HG03575 (cell line): ENCODE data around the gene ARFGEF3.
"Not testable (repeated sequence)": the region's sequence is repeated elsewhere in the genome, so short reads cannot be mapped to it uniquely, and the experiment has no call there.

Source experiments
- ATAC-seq: cut with Tn5 transposase; IDR thresholded peaks from one replicate; pipeline ENCODE4 v1.9.1; 2021; ENCODE audit not compliant: unreplicated experiment, insufficient number of reproducible peaks, low FRiP score; ENCODE audit errors: extremely low read depth

Gene ARFGEF3

GRCh38 chr6:138257638-138258040, 95.9 kb downstream of the ARFGEF3 start:
- no peak for ATAC-seq

DNA sequence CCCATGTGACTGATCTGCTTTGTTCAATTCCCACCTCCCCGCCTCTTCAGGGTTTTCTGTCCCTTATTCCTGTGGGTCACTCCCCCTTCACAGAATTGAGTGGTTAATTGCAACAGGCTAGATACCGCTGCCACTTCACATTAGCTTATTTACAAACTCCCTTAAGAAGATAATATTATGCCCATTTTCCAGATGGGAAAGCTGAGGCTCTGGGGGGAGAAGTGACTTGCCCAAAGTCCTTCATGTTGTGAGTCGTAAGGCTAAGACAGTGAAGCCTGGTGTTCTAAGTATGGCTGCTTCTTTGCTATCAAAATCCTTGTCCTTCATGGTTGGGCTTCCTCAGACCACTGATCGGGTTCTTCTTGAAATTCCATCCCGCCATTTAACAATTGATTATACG, 96.5 kb downstream of the ARFGEF3 start:
- no peak for ATAC-seq

GRCh38 chr6:138258991-138259390, 97.3 kb downstream of the ARFGEF3 start:
- ATAC-seq: no peak

DNA sequence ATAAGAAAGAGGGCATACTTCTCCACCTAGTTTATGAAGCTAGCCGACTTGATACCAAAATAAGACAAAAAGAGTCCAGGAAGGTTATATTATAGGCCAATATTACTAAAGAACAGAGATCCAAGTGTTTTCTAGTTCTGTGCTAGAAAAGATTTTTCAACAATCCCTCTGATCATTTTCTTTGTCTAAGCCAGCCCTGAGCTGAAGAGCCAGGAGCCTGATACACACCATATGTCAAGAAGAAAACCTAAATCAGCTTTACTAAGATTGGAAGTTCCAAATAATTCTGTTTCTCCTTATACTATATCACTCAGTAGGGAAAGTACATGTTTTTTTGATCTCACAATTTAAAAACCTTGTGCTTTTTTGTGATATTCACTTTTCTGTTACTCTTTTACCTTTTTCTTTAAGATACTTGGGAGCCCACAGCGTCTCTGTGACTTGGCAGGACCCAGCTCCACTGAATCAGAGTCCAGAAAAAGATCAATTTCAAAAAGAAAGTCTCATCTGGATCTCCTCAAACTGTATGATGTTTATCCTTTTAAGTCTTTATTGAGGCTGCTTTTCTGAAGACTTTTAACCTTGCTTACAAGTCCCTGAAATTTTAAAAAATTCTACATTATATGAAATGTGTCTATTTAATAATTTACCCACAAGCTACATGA, 99.5 kb downstream of the ARFGEF3 start:
- ATAC-seq: no peak

DNA sequence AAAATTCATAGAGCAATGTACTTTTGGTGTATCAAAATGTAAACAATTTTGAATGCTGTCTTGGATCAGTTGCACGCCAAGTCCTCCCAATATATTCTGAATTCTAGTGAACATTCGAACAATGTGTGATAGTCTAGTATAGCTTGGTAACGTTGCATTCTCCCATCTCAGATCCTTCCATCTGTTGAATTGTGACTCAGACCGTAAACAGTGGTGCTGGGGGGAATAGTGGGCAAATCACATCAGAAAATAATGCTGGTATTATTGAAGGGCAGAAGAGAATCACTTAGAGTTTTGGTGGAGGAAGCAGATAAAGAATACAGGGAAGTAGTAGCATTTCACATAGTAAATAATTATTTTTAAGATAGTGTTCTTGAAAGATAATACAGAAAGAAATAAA, 102.2 kb downstream of the ARFGEF3 start:
- ATAC-seq: no peak

DNA sequence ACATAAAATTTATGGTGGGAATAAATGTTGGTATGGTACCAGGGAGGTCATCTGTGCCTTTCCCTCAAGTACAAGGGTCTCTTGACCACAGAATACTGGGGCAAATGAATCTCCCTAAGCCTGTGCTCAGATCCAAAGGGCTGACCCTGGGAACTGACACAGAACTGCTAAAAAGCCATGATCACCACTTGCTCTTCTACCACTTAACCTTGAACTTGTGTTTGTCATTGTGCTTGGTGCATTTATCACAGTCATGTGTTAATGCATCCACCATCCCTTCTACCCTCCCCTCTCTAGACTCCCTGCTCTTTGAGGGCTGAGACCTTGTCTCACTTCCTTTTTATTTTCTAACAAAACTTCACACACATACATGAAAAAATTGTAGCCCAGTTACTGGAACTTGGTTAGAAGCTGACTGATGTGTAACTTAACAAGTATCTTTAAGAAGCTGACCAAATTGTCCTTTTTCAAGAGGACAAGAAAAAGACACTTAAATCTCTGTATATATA, 102.7 kb downstream of the ARFGEF3 start:
- ATAC-seq: no peak

- ATAC-seq: no peak
These were observed 104.4 kb downstream of the ARFGEF3 start for GRCh38 chr6:138266095-138266494.

- no peak for ATAC-seq
These were observed 106.5 kb downstream of the ARFGEF3 start for GRCh38 chr6:138267971-138268895.

DNA sequence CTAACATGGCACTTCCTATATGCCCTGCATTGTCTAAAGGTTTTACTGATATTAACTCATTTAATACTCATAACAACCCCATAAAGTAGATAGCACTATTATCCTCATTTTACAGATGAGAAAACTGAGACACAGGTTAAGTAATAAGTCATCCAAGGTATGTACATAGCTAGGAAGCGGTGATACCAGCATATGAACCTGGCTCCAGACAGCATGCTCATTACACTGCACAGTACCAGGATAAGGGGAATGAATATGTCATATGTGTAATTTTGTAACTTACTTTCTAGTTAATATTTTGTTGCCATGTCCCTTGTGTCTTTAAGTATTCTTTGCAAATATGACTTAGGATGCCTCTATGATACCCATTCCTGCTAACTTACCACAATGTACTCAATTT, 109.7 kb downstream of the ARFGEF3 start:
- no peak for ATAC-seq

GRCh38 chr6:138272533-138273315, 111.0 kb downstream of the ARFGEF3 start:
- ATAC-seq: no peak

DNA sequence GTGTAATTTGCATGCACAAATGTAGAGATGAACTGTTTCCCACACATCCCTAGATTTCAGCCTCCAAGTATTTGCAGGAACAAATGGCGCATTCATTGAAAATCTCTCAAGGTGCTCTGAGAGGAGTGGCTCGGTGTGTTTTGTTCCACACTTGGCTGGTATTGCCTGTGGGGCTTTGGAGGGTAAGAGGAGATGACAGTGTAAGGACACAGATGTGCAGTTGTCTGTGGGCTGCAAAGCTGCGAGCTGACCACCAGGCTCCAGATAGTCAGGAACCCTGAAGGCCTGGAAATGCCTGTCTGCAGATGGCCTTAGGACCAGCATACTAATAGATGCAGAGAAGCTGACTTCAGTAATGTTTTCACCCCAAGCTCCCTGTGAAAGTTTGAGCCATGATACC, 114.2 kb downstream of the ARFGEF3 start:
- ATAC-seq: no peak

DNA sequence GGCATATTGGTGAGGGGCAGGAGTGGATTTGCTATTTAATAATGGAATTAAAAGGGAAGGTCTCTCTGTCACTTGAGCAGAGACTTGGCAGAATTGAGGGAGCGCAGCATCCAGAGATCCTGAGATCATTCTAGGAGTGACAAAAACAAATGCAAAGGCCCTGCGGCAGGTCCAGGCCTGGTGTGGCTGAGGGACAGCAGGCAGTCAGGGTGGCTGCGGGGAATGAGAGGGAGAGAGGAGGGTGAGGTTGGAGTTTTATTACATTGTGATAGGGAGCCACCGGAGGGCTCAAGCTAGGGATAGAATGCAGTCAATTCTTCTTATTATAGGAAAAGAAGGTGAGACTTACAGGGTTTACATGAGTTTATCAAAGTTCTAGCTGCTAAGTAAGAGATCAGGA, 116.1 kb downstream of the ARFGEF3 start:
- no peak for ATAC-seq

GRCh38 chr6:138278326-138278725, 116.6 kb downstream of the ARFGEF3 start:
- ATAC-seq: no peak

- no peak for ATAC-seq
These were observed 124.1 kb downstream of the ARFGEF3 start for GRCh38 chr6:138285800-138286199.

- no peak for ATAC-seq
These were observed 125.0 kb downstream of the ARFGEF3 start for GRCh38 chr6:138286698-138287097.

- ATAC-seq: no peak
These were observed 125.6 kb downstream of the ARFGEF3 start for GRCh38 chr6:138287144-138287955.

GRCh38 chr6:138288428-138289085, 126.8 kb downstream of the ARFGEF3 start:
- not testable (repeated sequence) for ATAC-seq

GRCh38 chr6:138289739-138290138, 128.0 kb downstream of the ARFGEF3 start:
- ATAC-seq: no peak
